ENCODE data around the gene AKAP1. TPM values are rescaled to one million over a fixed set of nuclear protein-coding genes. Genes with fewer than 3 reads are reported as not detected.

AKAP1 gene, protein sequence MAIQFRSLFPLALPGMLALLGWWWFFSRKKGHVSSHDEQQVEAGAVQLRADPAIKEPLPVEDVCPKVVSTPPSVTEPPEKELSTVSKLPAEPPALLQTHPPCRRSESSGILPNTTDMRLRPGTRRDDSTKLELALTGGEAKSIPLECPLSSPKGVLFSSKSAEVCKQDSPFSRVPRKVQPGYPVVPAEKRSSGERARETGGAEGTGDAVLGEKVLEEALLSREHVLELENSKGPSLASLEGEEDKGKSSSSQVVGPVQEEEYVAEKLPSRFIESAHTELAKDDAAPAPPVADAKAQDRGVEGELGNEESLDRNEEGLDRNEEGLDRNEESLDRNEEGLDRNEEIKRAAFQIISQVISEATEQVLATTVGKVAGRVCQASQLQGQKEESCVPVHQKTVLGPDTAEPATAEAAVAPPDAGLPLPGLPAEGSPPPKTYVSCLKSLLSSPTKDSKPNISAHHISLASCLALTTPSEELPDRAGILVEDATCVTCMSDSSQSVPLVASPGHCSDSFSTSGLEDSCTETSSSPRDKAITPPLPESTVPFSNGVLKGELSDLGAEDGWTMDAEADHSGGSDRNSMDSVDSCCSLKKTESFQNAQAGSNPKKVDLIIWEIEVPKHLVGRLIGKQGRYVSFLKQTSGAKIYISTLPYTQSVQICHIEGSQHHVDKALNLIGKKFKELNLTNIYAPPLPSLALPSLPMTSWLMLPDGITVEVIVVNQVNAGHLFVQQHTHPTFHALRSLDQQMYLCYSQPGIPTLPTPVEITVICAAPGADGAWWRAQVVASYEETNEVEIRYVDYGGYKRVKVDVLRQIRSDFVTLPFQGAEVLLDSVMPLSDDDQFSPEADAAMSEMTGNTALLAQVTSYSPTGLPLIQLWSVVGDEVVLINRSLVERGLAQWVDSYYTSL
- total RNA-seq = 12.2 and 17.6 TPM in 2 replicates

DNA sequence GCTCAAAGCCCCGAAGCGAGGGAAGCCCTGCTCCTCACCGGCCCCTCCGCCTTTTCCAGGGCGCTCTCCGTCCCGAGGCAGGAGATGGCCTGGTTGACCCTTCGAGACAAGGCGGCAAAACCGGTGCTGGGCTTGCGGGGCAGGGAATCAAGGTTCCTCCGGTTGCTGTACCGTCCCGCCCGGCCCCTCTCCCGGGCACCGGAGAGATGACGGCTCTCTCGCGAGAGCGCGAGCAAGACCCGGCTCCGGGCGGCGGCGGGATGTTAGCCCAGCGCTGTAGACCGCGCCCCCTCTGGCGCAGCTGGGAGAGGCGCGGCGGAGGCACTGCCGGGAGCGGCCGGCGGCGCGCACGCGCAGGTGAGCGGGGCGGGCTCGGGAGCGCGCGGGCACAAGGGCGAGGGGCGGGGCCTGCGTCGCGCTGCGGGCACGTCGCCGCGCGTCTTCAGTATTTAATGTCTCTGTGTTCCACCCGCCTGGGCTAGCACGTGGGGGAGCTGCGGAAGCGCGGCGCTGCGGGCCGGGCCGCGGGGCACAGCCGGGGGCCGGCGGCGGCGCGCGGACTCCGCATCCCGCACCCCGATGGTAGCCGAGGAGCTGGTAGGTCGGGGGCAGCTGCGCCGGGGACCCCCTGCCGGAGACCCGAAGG is at the start of gene AKAP1:
TSS of gene AKAP1 (plus strand) at position 445 of the 646 bp plus-strand sequence. CDS start 20,219 bp downstream, outside the sequence.

Other genes with a start within 250 kb of the AKAP1 start
- gene TRIM25, start 171.2 kb upstream of the AKAP1 start, total RNA-seq = 19.6 and 24.5 TPM in 2 replicates
- gene COIL, start 124.2 kb upstream of the AKAP1 start, total RNA-seq = 11.1 and 11.9 TPM in 2 replicates
- 54.6 and 75.9 TPM in 2 replicates for gene SCPEP1, start 107.1 kb upstream of the AKAP1 start, total RNA-seq
- 12.4 and 14.3 TPM in 2 replicates for gene MSI2, start 171.3 kb downstream of the AKAP1 start, total RNA-seq